Peyer's patch (tissue), 4 donors: ENCODE results near the gene OPN3. TPM values are rescaled to one million over a fixed set of nuclear protein-coding genes. Genes with fewer than 3 reads are reported as not detected.

Source experiments
- DNase-seq, 3 donors: peaks; one replicate each; pipeline ENCODE4 v3.0.0-alpha.2; 2017 to 2019
- H3K27ac ChIP-seq, 4 donors: fragments of 200-600 bp; sonication (generic); one replicate each; pipeline ENCODE4 v1.5.1; 2016 to 2019
- H3K27me3 ChIP-seq, 2 donors: fragments of 200-600 bp; sonication (generic); one replicate each; pipeline ENCODE4 v1.5.1; 2019
- H3K36me3 ChIP-seq, 3 donors: fragments of 200-600 bp; sonication (generic); one replicate each; pipeline ENCODE4 v1.5.1; 2016 to 2019
- H3K4me1 ChIP-seq, 4 donors: fragments of 200-600 bp; sonication (generic); one replicate each; pipeline ENCODE4 v1.5.1; 2016 to 2019
- H3K4me3 ChIP-seq, 4 donors: fragments of 200-600 bp; sonication (generic); 1 replicate in 3 of 4; 2 replicates in 1 of 4; pipeline ENCODE4 v1.5.1; 2016 to 2019; ENCODE audit warnings: mild to moderate bottlenecking in 1 of 4
- H3K9me3 ChIP-seq, 4 donors: fragments of 200-600 bp; sonication (generic); one replicate each; pipeline ENCODE4 v1.5.1; 2016 to 2019; ENCODE audit warnings: mild to moderate bottlenecking in 1 of 4
- CTCF ChIP-seq, 6 experiments: fragments of 450-650 bp in 4 of 6; fragments of 200-600 bp in 2 of 6; sonication (generic) in 1 of 6; IDR thresholded peaks; one replicate each; pipeline ENCODE4 v1.5.1; 2017 to 2019; ENCODE audit warnings: antibody characterized with exemption in 6 of 6, mild to moderate bottlenecking in 3 of 6, moderate library complexity in 1 of 6
- POLR2A ChIP-seq, 2 donors: fragments of 450-650 bp; IDR thresholded peaks; one replicate each; pipeline ENCODE4 v1.5.1; 2017; ENCODE audit warnings: antibody characterized with exemption in 2 of 2, mild to moderate bottlenecking in 2 of 2, moderate library complexity in 2 of 2
- total RNA-seq, 4 donors: library from RNA; depleted of rRNA; stranded (reverse); fragments of >200 nt; gene quantifications; one replicate each; pipeline ENCODE4 v1.1.0, GENCODE V29; 2016

The OPN3 gene
- total RNA-seq, 4 donors from 2014 or later, result 17.3 to 23.1 (median 20.9) TPM

GRCh38 chr1:241591317-241591716, 48.9 kb downstream of the OPN3 start:
- no peak overlapping the region for H3K27ac ChIP-seq
- TF ChIP-seq POLR2A (IDR thresholded peaks at IDR 0.05) (no peak), CTCF (IDR thresholded peaks at IDR 0.05) (no peak)
- no peaks in the 10 kb centered on the region for H3K27me3 ChIP-seq
- no peaks in the 10 kb centered on the region for H3K4me1 ChIP-seq
- no peak overlapping the region for H3K4me3 ChIP-seq
- no peaks in the 10 kb centered on the region for H3K9me3 ChIP-seq
- DNase-seq, result no peak
- H3K36me3 ChIP-seq, result no peaks in the 10 kb centered on the region

DNA sequence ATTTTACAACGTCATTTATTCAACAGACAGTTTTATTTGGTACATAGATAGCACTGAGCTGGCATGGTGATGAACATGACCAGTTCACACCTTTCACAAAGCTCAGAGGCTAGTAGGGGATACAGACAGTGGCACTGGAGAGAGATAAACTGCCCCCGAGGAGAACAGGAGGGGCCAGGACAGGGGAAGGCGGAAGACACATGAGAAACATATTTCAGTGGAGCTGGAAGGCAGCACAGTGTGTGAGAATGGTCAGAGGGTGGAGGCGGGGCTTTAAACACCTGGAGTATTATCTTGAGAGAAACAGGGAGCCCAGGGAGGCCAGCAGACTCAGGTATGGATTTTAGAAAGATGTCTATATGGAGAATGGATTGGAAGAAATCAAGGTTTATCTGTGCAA, 49.5 kb downstream of the OPN3 start:
- DNase-seq, result no peak
- TF ChIP-seq CTCF (IDR thresholded peaks at IDR 0.05), result no peak
- no peak for TF ChIP-seq POLR2A (IDR thresholded peaks at IDR 0.05)

DNA sequence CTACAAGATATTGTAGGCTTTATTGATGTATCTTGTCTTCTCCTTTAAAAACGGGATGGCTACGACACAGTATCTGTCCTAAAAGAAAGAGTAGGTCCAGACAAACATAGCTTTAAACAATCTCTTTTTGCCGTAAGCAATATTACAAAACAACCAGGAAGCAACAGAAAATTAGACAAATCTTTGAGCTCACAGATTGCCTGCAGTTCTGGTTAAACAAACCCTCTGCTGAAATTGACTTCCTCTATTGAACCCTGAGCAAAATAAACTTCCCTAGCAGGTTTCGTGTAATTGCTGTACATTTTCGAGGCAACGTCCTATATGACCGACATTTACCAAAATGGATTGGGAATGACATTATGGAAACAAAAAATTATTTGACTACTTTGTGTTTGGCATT, 50.6 kb downstream of the OPN3 start:
- no peak for TF ChIP-seq CTCF (IDR thresholded peaks at IDR 0.05)
- no peak for TF ChIP-seq POLR2A (IDR thresholded peaks at IDR 0.05)
- no peak overlapping the region for H3K4me3 ChIP-seq
- no peaks in the 10 kb centered on the region for H3K36me3 ChIP-seq
- no peaks in the 10 kb centered on the region for H3K9me3 ChIP-seq
- DNase-seq, result no peak
- no peaks in the 10 kb centered on the region for H3K27me3 ChIP-seq
- H3K27ac ChIP-seq, result no peak overlapping the region
- no peaks in the 10 kb centered on the region for H3K4me1 ChIP-seq

More for the DNA sequence above, 49.5 kb downstream of the OPN3 start:
- Histone ChIP-seq H3K36me3 (no peaks in the 10 kb centered on the region), H3K4me1 (no peaks in the 10 kb centered on the region), H3K4me3 (no peak overlapping the region), H3K27ac (no peak overlapping the region), H3K27me3 (no peaks in the 10 kb centered on the region), H3K9me3 (no peaks in the 10 kb centered on the region)

DNA sequence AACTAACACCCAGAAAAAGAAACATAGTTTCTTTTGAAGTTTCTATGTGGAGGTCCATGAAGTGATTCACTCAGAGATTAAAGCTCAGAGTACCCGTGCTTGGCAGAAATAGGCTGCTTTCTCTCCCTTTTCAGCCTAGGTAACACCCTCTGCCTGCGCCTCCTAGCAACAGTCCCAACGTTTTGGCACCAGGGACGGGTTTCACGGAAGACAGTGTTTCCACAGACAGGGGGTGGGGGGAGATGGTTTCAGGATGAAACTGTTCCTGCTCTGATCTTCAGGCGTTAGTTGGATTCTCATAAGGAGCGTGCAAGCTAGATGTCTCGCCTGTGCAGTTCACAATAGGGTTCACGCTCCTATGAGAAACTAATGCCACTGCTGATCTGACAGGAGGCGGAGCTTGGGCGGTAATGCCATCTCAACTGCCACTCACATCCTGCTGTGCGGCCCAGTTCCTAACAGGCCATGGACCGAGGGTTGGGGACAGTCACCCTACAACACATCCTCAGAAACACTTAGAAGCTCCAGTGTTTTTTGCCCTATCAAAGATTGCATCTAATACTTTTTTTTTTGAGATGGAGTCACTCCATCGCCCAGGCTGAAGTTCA, 53.2 kb downstream of the OPN3 start:
- Histone ChIP-seq H3K4me1 (no peaks in the 10 kb centered on the region), H3K36me3 (no peaks in the 10 kb centered on the region), H3K27ac (no peak overlapping the region), H3K27me3 (no peaks in the 10 kb centered on the region), H3K4me3 (no peak overlapping the region), H3K9me3 (no peaks in the 10 kb centered on the region)
- TF ChIP-seq POLR2A (IDR thresholded peaks at IDR 0.05) (no peak), CTCF (IDR thresholded peaks at IDR 0.05) (no peak)
- DNase-seq, result no peak

- H3K4me3 ChIP-seq, result no peak overlapping the region
- H3K27me3 ChIP-seq, result no peaks in the 10 kb centered on the region
- no peak overlapping the region for H3K27ac ChIP-seq
- no peaks in the 10 kb centered on the region for H3K9me3 ChIP-seq
- no peak for DNase-seq
- no peaks in the 10 kb centered on the region for H3K4me1 ChIP-seq
- no peaks in the 10 kb centered on the region for H3K36me3 ChIP-seq
- TF ChIP-seq CTCF (IDR thresholded peaks at IDR 0.05), result no peak
- TF ChIP-seq POLR2A (IDR thresholded peaks at IDR 0.05), result no peak
These were observed 57.2 kb downstream of the OPN3 start for GRCh38 chr1:241582921-241583321.

- Histone ChIP-seq H3K9me3 (no peaks in the 10 kb centered on the region), H3K4me3 (no peak overlapping the region), H3K4me1 (no peaks in the 10 kb centered on the region), H3K27ac (no peak overlapping the region), H3K36me3 (no peaks in the 10 kb centered on the region), H3K27me3 (no peaks in the 10 kb centered on the region)
- DNase-seq, result no peak
- TF ChIP-seq POLR2A (IDR thresholded peaks at IDR 0.05) (no peak), CTCF (IDR thresholded peaks at IDR 0.05) (no peak)
These were observed 60.7 kb downstream of the OPN3 start for GRCh38 chr1:241579434-241579833.
